Osteoblast (primary cell): ENCODE measurements around the gene TXNL4B. TPM values are rescaled to one million over a fixed set of nuclear protein-coding genes. Genes with fewer than 3 reads are reported as not detected.
A peak's percentile ranks its signal among the peaks of the same experiment; 100 is the strongest.

Experiments used
- DNase-seq: peaks from one replicate; pipeline ENCODE4 v3.0.0; 2011; ENCODE audit warnings: low spot score, mixed read lengths; ENCODE audit not compliant: insufficient read length; ENCODE audit errors: missing footprints
- H2AFZ ChIP-seq: 2 replicates; pipeline ENCODE4 v1.6.0; 2011; ENCODE audit warnings: mild to moderate bottlenecking, low read length
- H3K27ac ChIP-seq: 2 replicates; pipeline ENCODE4 v1.5.1; 2011; ENCODE audit warnings: mild to moderate bottlenecking, low read depth, low read length, moderate library complexity
- H3K27me3 ChIP-seq: 2 replicates; pipeline ENCODE4 v1.6.0; 2012; ENCODE audit warnings: mild to moderate bottlenecking, control low read depth, inconsistent platforms, low read length, moderate library complexity; ENCODE audit not compliant: insufficient read depth
- H3K36me3 ChIP-seq: 2 replicates; pipeline ENCODE4 v1.5.1; 2011; ENCODE audit warnings: mild to moderate bottlenecking, low read length, control low read depth, moderate library complexity; ENCODE audit not compliant: insufficient read depth
- H3K4me1 ChIP-seq: 2 replicates; pipeline ENCODE4 v1.5.1; 2011; ENCODE audit warnings: mild to moderate bottlenecking, low read length, control low read depth, moderate library complexity; ENCODE audit not compliant: insufficient read depth
- H3K4me2 ChIP-seq: 2 replicates; pipeline ENCODE4 v1.6.0; 2011; ENCODE audit warnings: mild to moderate bottlenecking, low read length; ENCODE audit not compliant: insufficient read depth
- H3K4me3 ChIP-seq: fragments of 200-600 bp; sonication (generic); 3 replicates; pipeline ENCODE4 v1.5.1; 2012; ENCODE audit warnings: mild to moderate bottlenecking, low read length, inconsistent platforms; ENCODE audit not compliant: insufficient read depth
- H3K79me2 ChIP-seq: 2 replicates; pipeline ENCODE4 v1.6.0; 2012; ENCODE audit warnings: mild to moderate bottlenecking, low read length, control low read depth, inconsistent platforms; ENCODE audit not compliant: insufficient read depth
- H3K9me3 ChIP-seq: 2 replicates; pipeline ENCODE4 v1.5.1; 2011; ENCODE audit warnings: low read depth, low read length, control low read depth
- H4K20me1 ChIP-seq: 2 replicates; pipeline ENCODE4 v1.6.0; 2012; ENCODE audit warnings: mild to moderate bottlenecking, low read length, control low read depth; ENCODE audit not compliant: insufficient read depth
- CTCF ChIP-seq: IDR thresholded peaks from 2 replicates; pipeline ENCODE4 v1.5.1; 2011; ENCODE audit warnings: mild to moderate bottlenecking, low read depth, low read length, moderate library complexity; ENCODE audit errors: extremely low read depth
- total RNA-seq: library from RNA; depleted of rRNA; stranded (reverse); fragments of >200 nt; gene quantifications from 2 replicates; pipeline ENCODE4 v1.2.3, GENCODE V29; 2012

TXNL4B gene
- 9.1 and 12.3 TPM in 2 replicates for total RNA-seq

GRCh38 chr16:72093448-72094265 lies at the start of gene TXNL4B, which contains the start of gene DHX38:
Gene TXNL4B, minus strand, starts transcription at chr16:72093620. Its CDS starts 2,871 bp downstream, at chr16:72090749.
Gene DHX38, plus strand, starts transcription at chr16:72093847. Its CDS starts 2,311 bp downstream, at chr16:72096158.
- Histone ChIP-seq H3K27me3 (no peaks in the 10 kb centered on the region), H4K20me1 (peaks cover 17% of the 10 kb centered on the region), H2AFZ (peak within 1 kb of the TSS; percentile 93), H3K4me1 (peaks cover 16% of the 10 kb centered on the region), H3K9me3 (no peaks in the 10 kb centered on the region), H3K4me3 (peak within 1 kb of the TSS; percentile 88), H3K4me2 (peak within 1 kb of the TSS; percentile 85), H3K79me2 (peaks cover 80% of the 10 kb centered on the region), H3K36me3 (peaks cover 39% of the 10 kb centered on the region), H3K27ac (peak within 1 kb of the TSS; percentile 72)
- peak; percentile 98 for DNase-seq
- no peak for TF ChIP-seq CTCF

- no peak overlapping the region for H3K27ac ChIP-seq
- H3K9me3 ChIP-seq: no peaks in the 10 kb centered on the region
- no peak for TF ChIP-seq CTCF
- no peak overlapping the region for H3K4me2 ChIP-seq
- H3K36me3 ChIP-seq: no peaks in the 10 kb centered on the region
- no peak overlapping the region for H3K4me3 ChIP-seq
- no peaks in the 10 kb centered on the region for H3K79me2 ChIP-seq
- no peaks in the 10 kb centered on the region for H3K4me1 ChIP-seq
- DNase-seq: no peak
- H4K20me1 ChIP-seq: no peaks in the 10 kb centered on the region
- no peaks in the 10 kb centered on the region for H3K27me3 ChIP-seq
- H2AFZ ChIP-seq: no peak overlapping the region
Observed at GRCh38 chr16:72142476-72142875, 49.1 kb upstream of the TXNL4B start.

GRCh38 chr16:72139908-72140307 lies 46.5 kb upstream of the TXNL4B start:
- Histone ChIP-seq H3K4me3 (no peak overlapping the region), H3K27ac (no peak overlapping the region), H3K36me3 (no peaks in the 10 kb centered on the region), H2AFZ (no peak overlapping the region), H3K9me3 (no peaks in the 10 kb centered on the region), H3K27me3 (no peaks in the 10 kb centered on the region), H3K79me2 (no peaks in the 10 kb centered on the region), H4K20me1 (no peaks in the 10 kb centered on the region), H3K4me2 (no peak overlapping the region), H3K4me1 (no peaks in the 10 kb centered on the region)
- TF ChIP-seq CTCF: no peak
- DNase-seq: no peak

GRCh38 chr16:72138064-72138572 lies 44.7 kb upstream of the TXNL4B start:
- Histone ChIP-seq H4K20me1 (no peaks in the 10 kb centered on the region), H3K4me3 (no peak overlapping the region), H2AFZ (no peak overlapping the region), H3K79me2 (no peaks in the 10 kb centered on the region), H3K36me3 (no peaks in the 10 kb centered on the region), H3K27me3 (no peaks in the 10 kb centered on the region), H3K9me3 (no peaks in the 10 kb centered on the region), H3K4me2 (no peak overlapping the region), H3K27ac (no peak overlapping the region), H3K4me1 (no peaks in the 10 kb centered on the region)
- TF ChIP-seq CTCF: no peak
- DNase-seq: no peak
